ENCODE results near the gene KCNG2. TPM values are rescaled to one million over a fixed set of nuclear protein-coding genes. Genes with fewer than 3 reads are reported as not detected.

The KCNG2 gene
- total RNA-seq, 2 donors from 2014 or later = 1.5 TPM; not detected in 1

GRCh38 chr18:79787865-79788733, 9.6 kb upstream of the KCNG2 start:
- Histone ChIP-seq H3K36me3 (no peaks in the 10 kb centered on the region), H3K27ac (no peak overlapping the region), H3K9me3 (no peaks in the 10 kb centered on the region), H3K4me3 (peak overlapping the region; percentile 29), H3K27me3 (replicated peaks; ENCODE audit: insufficient read depth) (no peaks in the 10 kb centered on the region), H3K4me1 (ENCODE audit: control insufficient read depth in 1 of 2, low read depth in 2 of 2) (peaks cover 0 to 8% of the 10 kb centered on the region in 2 donors)
- DNase-seq (ENCODE audit: low spot score) (no peak), ATAC-seq (ENCODE audit: insufficient number of reproducible peaks, low FRiP score, low read depth) (no peak)
- TF ChIP-seq, protein P1, sequence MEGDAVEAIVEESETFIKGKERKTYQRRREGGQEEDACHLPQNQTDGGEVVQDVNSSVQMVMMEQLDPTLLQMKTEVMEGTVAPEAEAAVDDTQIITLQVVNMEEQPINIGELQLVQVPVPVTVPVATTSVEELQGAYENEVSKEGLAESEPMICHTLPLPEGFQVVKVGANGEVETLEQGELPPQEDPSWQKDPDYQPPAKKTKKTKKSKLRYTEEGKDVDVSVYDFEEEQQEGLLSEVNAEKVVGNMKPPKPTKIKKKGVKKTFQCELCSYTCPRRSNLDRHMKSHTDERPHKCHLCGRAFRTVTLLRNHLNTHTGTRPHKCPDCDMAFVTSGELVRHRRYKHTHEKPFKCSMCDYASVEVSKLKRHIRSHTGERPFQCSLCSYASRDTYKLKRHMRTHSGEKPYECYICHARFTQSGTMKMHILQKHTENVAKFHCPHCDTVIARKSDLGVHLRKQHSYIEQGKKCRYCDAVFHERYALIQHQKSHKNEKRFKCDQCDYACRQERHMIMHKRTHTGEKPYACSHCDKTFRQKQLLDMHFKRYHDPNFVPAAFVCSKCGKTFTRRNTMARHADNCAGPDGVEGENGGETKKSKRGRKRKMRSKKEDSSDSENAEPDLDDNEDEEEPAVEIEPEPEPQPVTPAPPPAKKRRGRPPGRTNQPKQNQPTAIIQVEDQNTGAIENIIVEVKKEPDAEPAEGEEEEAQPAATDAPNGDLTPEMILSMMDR (IDR thresholded peaks at IDR 0.05) = no peak

GRCh38 chr18:79788734-79789085, 9.0 kb upstream of the KCNG2 start:
- ATAC-seq (ENCODE audit: insufficient number of reproducible peaks, low FRiP score, low read depth) (no peak), DNase-seq (ENCODE audit: low spot score) (no peak)
- H3K4me3 ChIP-seq = no peak overlapping the region
- peaks cover 0 to 8% of the 10 kb centered on the region in 2 donors for H3K4me1 ChIP-seq (ENCODE audit: control insufficient read depth in 1 of 2, low read depth in 2 of 2)
- no peaks in the 10 kb centered on the region for H3K9me3 ChIP-seq
- no peaks in the 10 kb centered on the region for H3K36me3 ChIP-seq
- H3K27me3 ChIP-seq (replicated peaks; ENCODE audit: insufficient read depth) = no peaks in the 10 kb centered on the region
- TF ChIP-seq, protein P1 (IDR thresholded peaks at IDR 0.05) = no peak
- H3K27ac ChIP-seq = no peak overlapping the region

DNA sequence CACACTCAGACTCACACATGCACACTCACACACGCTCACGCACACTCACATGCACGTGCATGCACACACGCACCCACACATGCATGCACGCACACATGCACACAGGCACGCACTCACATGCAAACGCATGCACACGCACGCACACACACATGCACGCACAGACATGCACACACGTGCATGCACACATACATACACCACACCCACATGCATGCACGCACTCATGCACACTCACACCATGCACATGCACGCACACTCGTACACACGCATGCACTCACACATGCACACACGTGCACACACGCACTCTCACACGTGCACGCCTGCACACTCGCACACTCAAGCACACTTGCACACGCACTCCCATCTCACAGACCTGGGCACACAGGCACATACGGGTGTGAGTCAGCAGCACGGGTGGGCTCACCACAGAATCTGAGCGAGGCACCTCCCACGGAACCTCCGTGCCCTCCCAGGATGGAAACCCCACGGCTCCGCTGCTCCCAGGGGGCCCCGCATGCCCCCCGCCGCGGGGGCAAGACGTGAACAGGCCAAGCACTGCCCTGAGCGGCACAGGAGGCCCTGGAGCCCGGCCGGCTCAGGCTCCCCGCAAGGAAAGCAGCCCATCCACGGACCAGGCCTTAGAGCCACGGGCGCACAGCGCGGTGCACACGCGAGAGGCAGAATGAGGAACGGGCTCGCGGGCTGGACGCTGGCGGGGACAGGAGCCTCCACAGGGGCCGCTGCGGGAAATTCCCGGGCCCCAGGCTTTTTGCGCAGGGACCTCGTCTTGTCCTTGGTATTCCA, 8.4 kb upstream of the KCNG2 start:
- Histone ChIP-seq H3K9me3 (no peaks in the 10 kb centered on the region), H3K4me1 (ENCODE audit: control insufficient read depth in 1 of 2, low read depth in 2 of 2) (peaks cover 0 to 8% of the 10 kb centered on the region in 2 donors), H3K36me3 (no peaks in the 10 kb centered on the region), H3K27me3 (replicated peaks; ENCODE audit: insufficient read depth) (no peaks in the 10 kb centered on the region), H3K4me3 (no peak overlapping the region), H3K27ac (no peak overlapping the region)
- DNase-seq (ENCODE audit: low spot score) = no peak
- no peak for ATAC-seq (ENCODE audit: insufficient number of reproducible peaks, low FRiP score, low read depth)
- TF ChIP-seq, protein P1 (IDR thresholded peaks at IDR 0.05) = no peak

GRCh38 chr18:79789901-79790890, 7.5 kb upstream of the KCNG2 start:
- no peak overlapping the region for H3K27ac ChIP-seq
- no peak overlapping the region for H3K4me3 ChIP-seq
- H3K4me1 ChIP-seq (ENCODE audit: control insufficient read depth in 1 of 2, low read depth in 2 of 2) = peaks cover 0 to 8% of the 10 kb centered on the region in 2 donors
- H3K36me3 ChIP-seq = no peaks in the 10 kb centered on the region
- DNase-seq (ENCODE audit: low spot score) = no peak
- H3K27me3 ChIP-seq (replicated peaks; ENCODE audit: insufficient read depth) = no peaks in the 10 kb centered on the region
- H3K9me3 ChIP-seq = no peaks in the 10 kb centered on the region
- ATAC-seq (ENCODE audit: insufficient number of reproducible peaks, low FRiP score, low read depth) = no peak
- TF ChIP-seq, protein P1 (IDR thresholded peaks at IDR 0.05) = no peak

Data from thoracic aorta (tissue), 2 donors.